Neural cell (in vitro differentiated cells): ENCODE results near the gene CRYGS.

Experiments
- EP300 ChIP-seq: fragments of 450-650 bp; conservative IDR thresholded peaks from 2 replicates; pipeline ENCODE4 v1.6.1; 2014; ENCODE audit warnings: antibody characterized with exemption, mild to moderate bottlenecking, moderate library complexity; ENCODE audit not compliant: poor library complexity, severe bottlenecking
- POLR2AphosphoS5 ChIP-seq: IDR thresholded peaks from 2 replicates; pipeline ENCODE4 v1.6.1; 2012
- TAF1 ChIP-seq: IDR thresholded peaks from 2 replicates; pipeline ENCODE4 v1.6.1; 2012; ENCODE audit warnings: low read depth
- TF ChIP-seq, protein P1 (sequence below): fragments of 450-650 bp; IDR thresholded peaks from 2 replicates; pipeline ENCODE4 v1.5.1; 2014; ENCODE audit warnings: antibody characterized with exemption, mild to moderate bottlenecking, moderate library complexity; ENCODE audit not compliant: poor library complexity, severe bottlenecking
- TF ChIP-seq, protein P2 (sequence below): IDR thresholded peaks from 2 replicates; pipeline ENCODE4 v1.6.1; 2012; ENCODE audit warnings: borderline replicate concordance

DNA sequence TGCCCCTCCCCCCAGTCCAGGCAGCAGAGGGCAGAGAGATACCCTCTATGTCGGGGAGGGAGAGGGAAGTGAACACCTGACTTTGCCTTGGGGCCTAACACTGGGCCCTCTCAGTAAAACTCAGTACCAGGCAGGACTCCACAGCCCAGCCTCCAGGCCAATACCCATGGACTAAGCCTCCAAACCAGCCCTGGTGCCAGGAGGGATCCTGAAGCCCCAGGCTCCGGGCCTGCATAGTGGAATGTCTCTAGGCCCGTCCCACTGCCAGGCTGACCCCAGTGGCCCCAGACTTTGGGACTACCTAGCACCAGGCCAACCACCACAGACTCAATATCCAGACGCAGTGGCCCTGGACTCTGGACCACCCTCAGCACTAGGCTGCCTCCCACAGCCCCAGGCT is 46.6 kb downstream of the CRYGS start:
- TF ChIP-seq EP300 (no peak), TAF1 (no peak), POLR2AphosphoS5 (no peak)
- TF ChIP-seq, protein P1, sequence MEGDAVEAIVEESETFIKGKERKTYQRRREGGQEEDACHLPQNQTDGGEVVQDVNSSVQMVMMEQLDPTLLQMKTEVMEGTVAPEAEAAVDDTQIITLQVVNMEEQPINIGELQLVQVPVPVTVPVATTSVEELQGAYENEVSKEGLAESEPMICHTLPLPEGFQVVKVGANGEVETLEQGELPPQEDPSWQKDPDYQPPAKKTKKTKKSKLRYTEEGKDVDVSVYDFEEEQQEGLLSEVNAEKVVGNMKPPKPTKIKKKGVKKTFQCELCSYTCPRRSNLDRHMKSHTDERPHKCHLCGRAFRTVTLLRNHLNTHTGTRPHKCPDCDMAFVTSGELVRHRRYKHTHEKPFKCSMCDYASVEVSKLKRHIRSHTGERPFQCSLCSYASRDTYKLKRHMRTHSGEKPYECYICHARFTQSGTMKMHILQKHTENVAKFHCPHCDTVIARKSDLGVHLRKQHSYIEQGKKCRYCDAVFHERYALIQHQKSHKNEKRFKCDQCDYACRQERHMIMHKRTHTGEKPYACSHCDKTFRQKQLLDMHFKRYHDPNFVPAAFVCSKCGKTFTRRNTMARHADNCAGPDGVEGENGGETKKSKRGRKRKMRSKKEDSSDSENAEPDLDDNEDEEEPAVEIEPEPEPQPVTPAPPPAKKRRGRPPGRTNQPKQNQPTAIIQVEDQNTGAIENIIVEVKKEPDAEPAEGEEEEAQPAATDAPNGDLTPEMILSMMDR: no peak
- TF ChIP-seq, protein P2, sequence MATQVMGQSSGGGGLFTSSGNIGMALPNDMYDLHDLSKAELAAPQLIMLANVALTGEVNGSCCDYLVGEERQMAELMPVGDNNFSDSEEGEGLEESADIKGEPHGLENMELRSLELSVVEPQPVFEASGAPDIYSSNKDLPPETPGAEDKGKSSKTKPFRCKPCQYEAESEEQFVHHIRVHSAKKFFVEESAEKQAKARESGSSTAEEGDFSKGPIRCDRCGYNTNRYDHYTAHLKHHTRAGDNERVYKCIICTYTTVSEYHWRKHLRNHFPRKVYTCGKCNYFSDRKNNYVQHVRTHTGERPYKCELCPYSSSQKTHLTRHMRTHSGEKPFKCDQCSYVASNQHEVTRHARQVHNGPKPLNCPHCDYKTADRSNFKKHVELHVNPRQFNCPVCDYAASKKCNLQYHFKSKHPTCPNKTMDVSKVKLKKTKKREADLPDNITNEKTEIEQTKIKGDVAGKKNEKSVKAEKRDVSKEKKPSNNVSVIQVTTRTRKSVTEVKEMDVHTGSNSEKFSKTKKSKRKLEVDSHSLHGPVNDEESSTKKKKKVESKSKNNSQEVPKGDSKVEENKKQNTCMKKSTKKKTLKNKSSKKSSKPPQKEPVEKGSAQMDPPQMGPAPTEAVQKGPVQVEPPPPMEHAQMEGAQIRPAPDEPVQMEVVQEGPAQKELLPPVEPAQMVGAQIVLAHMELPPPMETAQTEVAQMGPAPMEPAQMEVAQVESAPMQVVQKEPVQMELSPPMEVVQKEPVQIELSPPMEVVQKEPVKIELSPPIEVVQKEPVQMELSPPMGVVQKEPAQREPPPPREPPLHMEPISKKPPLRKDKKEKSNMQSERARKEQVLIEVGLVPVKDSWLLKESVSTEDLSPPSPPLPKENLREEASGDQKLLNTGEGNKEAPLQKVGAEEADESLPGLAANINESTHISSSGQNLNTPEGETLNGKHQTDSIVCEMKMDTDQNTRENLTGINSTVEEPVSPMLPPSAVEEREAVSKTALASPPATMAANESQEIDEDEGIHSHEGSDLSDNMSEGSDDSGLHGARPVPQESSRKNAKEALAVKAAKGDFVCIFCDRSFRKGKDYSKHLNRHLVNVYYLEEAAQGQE: no peak
